ENCODE measurements around the gene ERCC3.

- no peak for TF ChIP-seq CTCF (conservative IDR thresholded peaks at IDR 0.05)
- TF ChIP-seq ZFX (IDR thresholded peaks at IDR 0.05): no peak
Observed at GRCh38 chr2:127259355-127259754, 34.6 kb downstream of the ERCC3 start.
